Smooth muscle cell (in vitro differentiated cells): Measurements from ENCODE around the gene DENND2A. TPM values are rescaled to one million over a fixed set of nuclear protein-coding genes. Genes with fewer than 3 reads are reported as not detected.

Experiments
- DNase-seq: peaks from one replicate; lab custom pipeline; 2025; ENCODE audit not compliant: unreplicated experiment; lab: John Stamatoyannopoulos, UW
- H2AFZ ChIP-seq: fragments of 200-600 bp; sonication (generic); 2 replicates; pipeline ENCODE4 v1.6.0; 2016; ENCODE audit warnings: antibody characterized with exemption, low read depth, mild to moderate bottlenecking
- H3F3A ChIP-seq: fragments of 200-600 bp; sonication (generic); 2 replicates; pipeline ENCODE4 v1.6.0; 2017; ENCODE audit warnings: antibody characterized with exemption, low read depth
- H3K27ac ChIP-seq: fragments of 200-600 bp; sonication (generic); 2 replicates; pipeline ENCODE4 v1.5.1; 2016; ENCODE audit warnings: low read depth, mild to moderate bottlenecking
- H3K27me3 ChIP-seq: fragments of 200-600 bp; sonication (generic); 2 replicates; pipeline ENCODE4 v1.6.1; 2016; ENCODE audit warnings: low read depth, mild to moderate bottlenecking
- H3K36me3 ChIP-seq: fragments of 200-600 bp; sonication (generic); 2 replicates; pipeline ENCODE4 v1.5.1; 2016; ENCODE audit warnings: low read depth
- H3K4me1 ChIP-seq: fragments of 200-600 bp; sonication (generic); 2 replicates; pipeline ENCODE4 v1.5.1; 2016; ENCODE audit warnings: low read depth
- H3K4me2 ChIP-seq: fragments of 200-600 bp; sonication (generic); 2 replicates; pipeline ENCODE4 v1.6.0; 2016; ENCODE audit warnings: mild to moderate bottlenecking
- H3K4me3 ChIP-seq: fragments of 200-600 bp; sonication (generic); 2 replicates; pipeline ENCODE4 v1.5.1; 2016; ENCODE audit warnings: mild to moderate bottlenecking
- H3K79me2 ChIP-seq: fragments of 200-600 bp; sonication (generic); 2 replicates; pipeline ENCODE4 v1.6.0; 2016; ENCODE audit warnings: low read depth, mild to moderate bottlenecking
- H3K9ac ChIP-seq: fragments of 200-600 bp; sonication (generic); 2 replicates; pipeline ENCODE4 v1.6.0; 2016; ENCODE audit warnings: low read depth
- H3K9me3 ChIP-seq: fragments of 200-600 bp; sonication (generic); replicated peaks from 2 replicates; pipeline ENCODE4 v1.5.1; 2016; ENCODE audit warnings: low read depth
- H4K20me1 ChIP-seq: fragments of 200-600 bp; sonication (generic); 2 replicates; pipeline ENCODE4 v1.6.0; 2016; ENCODE audit warnings: low read depth
- WGBS: methylation state at CpG from one replicate; pipeline ENCODE4 v1.1.7; 2016; ENCODE audit warnings: low lambda C conversion rate; 5-methylcytosine and 5-hydroxymethylcytosine counted together
- polyA plus RNA-seq: library from polyadenylated mRNA; unstranded; fragments of >200 nt; fragmentation: Nextera tagmentation; extraction: Ambion mirVana; gene quantifications from 2 replicates; pipeline ENCODE4 v1.2.1, GENCODE V29; 2016
- total RNA-seq: library from RNA; depleted of rRNA; stranded (reverse); fragments of >200 nt; gene quantifications from 2 replicates; pipeline ENCODE4 v1.2.3, GENCODE V29; 2014
- TF ChIP-seq, protein P1 (sequence below): fragments of 200-600 bp; sonication (generic); IDR thresholded peaks from 2 replicates; pipeline ENCODE4 v1.5.1; 2017; ENCODE audit warnings: borderline replicate concordance, mild to moderate bottlenecking, antibody characterized with exemption; ENCODE audit not compliant: insufficient read depth, poor library complexity, severe bottlenecking

DENND2A gene
- total and polyA plus RNA-seq, 2 experiments from 2014 or later: 1.8 to 4.6 TPM

DNA sequence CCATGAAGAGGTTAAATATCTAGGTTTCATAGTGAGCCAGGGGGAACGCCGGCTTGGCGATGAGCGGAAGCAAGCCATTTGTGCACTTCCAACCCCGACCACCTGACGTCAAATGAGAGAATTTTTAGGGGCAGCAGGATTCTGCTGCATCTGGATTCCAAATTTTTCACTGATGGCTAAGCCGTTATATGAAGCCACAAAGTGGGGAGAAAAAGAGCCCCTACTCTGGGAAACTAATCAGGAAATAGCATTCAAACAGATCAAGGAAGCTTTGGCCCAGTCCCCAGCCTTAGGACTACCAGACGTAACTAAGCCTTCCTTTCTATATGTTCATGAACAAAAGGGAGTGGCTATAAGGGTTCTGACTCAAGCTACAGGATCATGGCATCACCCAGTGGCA, 19.2 kb upstream of the DENND2A start:
- Histone ChIP-seq H3F3A (no peaks in the 10 kb centered on the region), H3K27me3 (no peaks in the 10 kb centered on the region), H3K4me3 (no peak overlapping the region), H3K9me3 (no peaks in the 10 kb centered on the region), H3K79me2 (no peaks in the 10 kb centered on the region), H4K20me1 (no peaks in the 10 kb centered on the region), H3K4me2 (no peak overlapping the region), H2AFZ (no peak overlapping the region), H3K9ac (no peak overlapping the region), H3K27ac (no peak overlapping the region), H3K4me1 (no peaks in the 10 kb centered on the region), H3K36me3 (no peaks in the 10 kb centered on the region)
- TF ChIP-seq, protein P1, sequence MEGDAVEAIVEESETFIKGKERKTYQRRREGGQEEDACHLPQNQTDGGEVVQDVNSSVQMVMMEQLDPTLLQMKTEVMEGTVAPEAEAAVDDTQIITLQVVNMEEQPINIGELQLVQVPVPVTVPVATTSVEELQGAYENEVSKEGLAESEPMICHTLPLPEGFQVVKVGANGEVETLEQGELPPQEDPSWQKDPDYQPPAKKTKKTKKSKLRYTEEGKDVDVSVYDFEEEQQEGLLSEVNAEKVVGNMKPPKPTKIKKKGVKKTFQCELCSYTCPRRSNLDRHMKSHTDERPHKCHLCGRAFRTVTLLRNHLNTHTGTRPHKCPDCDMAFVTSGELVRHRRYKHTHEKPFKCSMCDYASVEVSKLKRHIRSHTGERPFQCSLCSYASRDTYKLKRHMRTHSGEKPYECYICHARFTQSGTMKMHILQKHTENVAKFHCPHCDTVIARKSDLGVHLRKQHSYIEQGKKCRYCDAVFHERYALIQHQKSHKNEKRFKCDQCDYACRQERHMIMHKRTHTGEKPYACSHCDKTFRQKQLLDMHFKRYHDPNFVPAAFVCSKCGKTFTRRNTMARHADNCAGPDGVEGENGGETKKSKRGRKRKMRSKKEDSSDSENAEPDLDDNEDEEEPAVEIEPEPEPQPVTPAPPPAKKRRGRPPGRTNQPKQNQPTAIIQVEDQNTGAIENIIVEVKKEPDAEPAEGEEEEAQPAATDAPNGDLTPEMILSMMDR: no peak
- no peak for DNase-seq
- 86% methylated on average over 8 of the region's 8 CpGs for WGBS

DNA sequence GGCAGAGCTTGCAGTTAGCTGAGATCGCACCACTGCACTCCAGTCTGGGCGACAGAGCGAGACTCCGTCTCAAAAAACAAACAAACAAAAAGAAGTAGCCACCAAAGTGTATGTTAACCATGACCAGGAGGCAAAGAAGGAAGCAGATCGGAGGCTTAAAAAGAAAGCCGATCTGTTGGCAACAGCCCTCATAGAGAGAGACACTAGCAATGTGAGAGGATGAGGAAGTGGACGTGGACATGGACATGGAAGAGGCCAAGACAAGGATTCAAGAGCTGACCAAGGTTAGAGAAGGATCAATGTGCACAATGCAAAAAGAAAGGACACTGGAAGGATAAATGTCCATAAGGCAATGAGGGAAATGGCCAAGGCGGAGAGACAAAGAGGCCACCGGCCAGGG, 17.3 kb upstream of the DENND2A start:
- Histone ChIP-seq H3K9me3 (no peaks in the 10 kb centered on the region), H3F3A (no peaks in the 10 kb centered on the region), H3K27me3 (no peaks in the 10 kb centered on the region), H3K4me1 (no peaks in the 10 kb centered on the region), H3K79me2 (no peaks in the 10 kb centered on the region), H3K4me2 (no peak overlapping the region), H2AFZ (no peak overlapping the region), H3K9ac (no peak overlapping the region), H3K4me3 (no peak overlapping the region), H3K36me3 (no peaks in the 10 kb centered on the region), H3K27ac (no peak overlapping the region), H4K20me1 (no peaks in the 10 kb centered on the region)
- 93% methylated on average over 9 of the region's 9 CpGs for WGBS
- no peak for DNase-seq
- TF ChIP-seq, protein P1: no peak

DNA sequence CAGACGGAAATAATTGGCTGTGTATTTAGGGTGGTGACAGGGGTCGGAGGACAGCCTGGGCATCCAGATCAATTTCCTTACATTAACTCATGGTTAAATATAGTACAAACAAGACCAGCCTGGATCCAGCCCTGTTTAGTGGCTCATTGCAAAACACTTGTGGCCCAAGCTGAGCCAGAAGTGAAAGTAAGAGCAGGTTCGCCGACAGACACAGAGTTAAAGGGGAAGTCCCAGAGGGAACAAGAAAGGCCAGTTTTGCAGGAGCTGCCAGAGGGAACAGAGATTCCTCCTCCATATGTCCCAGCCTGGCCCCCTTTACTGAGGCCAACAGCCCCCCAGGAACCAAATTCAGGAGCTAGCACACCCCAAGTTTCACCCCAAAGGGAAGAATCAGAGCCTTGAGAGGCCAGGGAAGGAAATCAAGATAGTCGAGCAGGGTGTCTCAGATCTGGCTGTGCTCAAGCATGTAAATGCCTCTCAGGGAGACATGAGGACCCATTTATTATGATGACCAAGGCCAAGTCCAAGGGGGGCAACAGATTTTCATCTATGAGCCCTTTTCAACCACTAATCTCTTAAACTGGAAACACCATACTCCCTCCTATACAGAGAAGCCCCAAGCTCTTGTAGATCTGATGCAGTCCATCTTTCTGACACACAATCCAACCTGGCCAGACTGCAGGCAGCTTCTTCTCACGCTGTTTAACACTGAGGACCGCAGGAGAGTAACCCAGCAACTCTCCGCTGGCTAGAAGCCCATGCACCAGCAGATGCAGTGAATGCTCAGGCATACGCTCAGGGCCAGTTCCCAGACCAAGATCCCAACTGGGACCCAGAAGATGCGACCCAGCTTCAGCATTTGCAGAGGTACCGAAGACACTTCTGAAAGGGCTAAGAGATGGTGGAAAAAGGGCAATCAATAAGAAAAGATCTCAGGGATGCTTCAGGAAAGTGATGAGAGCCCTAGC, 16.2 kb upstream of the DENND2A start:
- no peak overlapping the region for H3K9ac ChIP-seq
- H3K9me3 ChIP-seq: no peaks in the 10 kb centered on the region
- H3K4me1 ChIP-seq: no peaks in the 10 kb centered on the region
- H2AFZ ChIP-seq: peak overlapping the region; percentile 47
- H3K79me2 ChIP-seq: no peaks in the 10 kb centered on the region
- no peaks in the 10 kb centered on the region for H4K20me1 ChIP-seq
- H3K4me2 ChIP-seq: peak overlapping the region; percentile 58
- DNase-seq: no peak
- no peak overlapping the region for H3K27ac ChIP-seq
- no peak overlapping the region for H3K4me3 ChIP-seq
- no peaks in the 10 kb centered on the region for H3F3A ChIP-seq
- TF ChIP-seq, protein P1: no peak
- no peaks in the 10 kb centered on the region for H3K36me3 ChIP-seq
- no peaks in the 10 kb centered on the region for H3K27me3 ChIP-seq
- 83% methylated on average over 11 of the region's 11 CpGs for WGBS
